Femur (tissue), 1 donor: ENCODE results near the gene GALR1.
A peak's percentile ranks its signal among the peaks of the same experiment; 100 is the strongest.
"Not testable (repeated sequence)": the region's sequence is repeated elsewhere in the genome, so short reads cannot be mapped to it uniquely, and the experiment has no call there.

Source experiments
- DNase-seq: peaks from one replicate; pipeline ENCODE4 v3.0.0-alpha.2; 2017

The GALR1 gene, protein sequence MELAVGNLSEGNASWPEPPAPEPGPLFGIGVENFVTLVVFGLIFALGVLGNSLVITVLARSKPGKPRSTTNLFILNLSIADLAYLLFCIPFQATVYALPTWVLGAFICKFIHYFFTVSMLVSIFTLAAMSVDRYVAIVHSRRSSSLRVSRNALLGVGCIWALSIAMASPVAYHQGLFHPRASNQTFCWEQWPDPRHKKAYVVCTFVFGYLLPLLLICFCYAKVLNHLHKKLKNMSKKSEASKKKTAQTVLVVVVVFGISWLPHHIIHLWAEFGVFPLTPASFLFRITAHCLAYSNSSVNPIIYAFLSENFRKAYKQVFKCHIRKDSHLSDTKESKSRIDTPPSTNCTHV

DNA sequence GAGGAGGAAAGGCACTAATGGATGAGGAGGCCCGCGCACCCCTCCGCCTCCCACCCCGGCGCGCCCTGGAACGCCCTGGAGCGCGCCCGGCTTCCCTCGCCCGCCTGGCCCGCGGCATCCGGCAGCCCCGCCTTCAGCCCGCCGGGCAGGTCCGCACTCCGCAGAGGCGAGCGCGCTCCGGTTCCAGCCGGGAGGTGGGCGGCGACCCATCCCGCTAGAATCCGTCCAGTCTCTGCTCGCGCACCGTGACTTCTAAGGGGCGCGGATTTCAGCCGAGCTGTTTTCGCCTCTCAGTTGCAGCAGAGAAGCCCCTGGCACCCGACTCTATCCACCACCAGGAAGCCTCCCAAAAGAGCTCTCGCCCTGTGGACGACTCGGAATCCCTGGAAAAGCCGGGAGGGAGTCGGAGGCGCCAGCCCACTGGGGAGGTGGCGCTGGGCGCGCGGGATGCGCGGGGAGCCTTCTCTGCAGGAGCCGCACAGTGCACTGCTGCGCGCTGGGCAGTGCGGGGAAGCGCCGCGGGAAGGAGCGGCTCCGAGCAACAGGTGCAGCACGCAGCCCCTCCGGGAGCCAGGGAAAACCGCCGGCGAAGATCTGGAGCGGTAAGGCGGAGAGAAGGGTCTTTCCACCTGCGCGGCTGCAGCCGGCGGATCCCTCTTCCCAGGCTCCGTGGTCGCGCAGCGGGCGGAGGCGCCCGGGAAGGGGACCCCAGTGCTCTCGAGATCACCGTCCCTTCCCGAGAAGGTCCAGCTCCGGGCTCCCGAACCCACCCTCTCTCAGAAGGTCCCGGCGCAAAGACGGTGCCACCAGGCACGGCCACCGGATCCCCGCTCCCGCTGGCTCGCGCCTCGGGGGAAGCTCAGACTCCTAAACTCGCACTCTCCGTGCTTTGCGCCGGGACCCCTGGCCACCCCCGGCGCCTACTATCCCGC, at the start of gene GALR1:
GALR1 (plus strand) TSS at position 280 of the 932 bp plus-strand sequence. CDS start 701 bp downstream, outside the sequence.
- DNase-seq, result no peak

DNA sequence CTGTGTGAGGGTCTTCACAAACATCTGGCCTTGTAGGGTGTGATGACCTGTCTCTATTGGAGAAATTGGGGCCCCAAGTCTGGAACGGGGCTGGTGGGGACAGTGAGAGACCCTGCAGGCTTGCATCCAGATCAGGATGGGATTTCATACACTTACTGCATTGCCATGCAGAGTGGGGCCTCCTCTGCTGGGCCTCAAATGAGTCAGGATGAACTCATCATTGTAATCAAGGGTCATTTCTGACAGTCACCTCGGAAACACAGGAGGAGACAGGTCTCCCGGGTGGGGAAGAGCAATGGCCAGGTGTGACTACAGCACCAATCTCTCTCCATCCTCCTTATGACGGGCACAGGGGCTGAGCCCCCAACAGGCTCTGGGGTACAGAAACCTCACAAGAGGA, 48.1 kb upstream of the GALR1 start:
- no peak for DNase-seq

DNA sequence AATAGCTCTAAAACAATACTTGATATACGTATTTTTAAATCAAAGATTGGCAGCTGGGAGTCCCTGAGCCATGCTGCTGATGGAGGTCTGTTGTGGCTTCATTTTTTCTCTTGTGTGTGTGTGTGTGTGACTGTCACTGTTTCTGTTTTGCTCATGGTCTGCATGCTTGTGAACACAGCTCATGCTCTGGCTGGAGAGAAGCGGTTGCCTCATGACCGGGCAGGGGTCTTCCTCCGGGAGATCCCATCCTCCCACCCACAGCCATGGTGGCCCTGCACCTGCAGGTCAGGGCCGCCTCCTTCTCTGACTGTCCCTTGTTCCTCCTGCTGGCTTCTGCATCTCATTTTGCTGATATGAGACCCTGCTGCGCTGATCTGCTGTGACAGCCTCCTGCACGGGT, 47.3 kb upstream of the GALR1 start:
- DNase-seq, result no peak

DNA sequence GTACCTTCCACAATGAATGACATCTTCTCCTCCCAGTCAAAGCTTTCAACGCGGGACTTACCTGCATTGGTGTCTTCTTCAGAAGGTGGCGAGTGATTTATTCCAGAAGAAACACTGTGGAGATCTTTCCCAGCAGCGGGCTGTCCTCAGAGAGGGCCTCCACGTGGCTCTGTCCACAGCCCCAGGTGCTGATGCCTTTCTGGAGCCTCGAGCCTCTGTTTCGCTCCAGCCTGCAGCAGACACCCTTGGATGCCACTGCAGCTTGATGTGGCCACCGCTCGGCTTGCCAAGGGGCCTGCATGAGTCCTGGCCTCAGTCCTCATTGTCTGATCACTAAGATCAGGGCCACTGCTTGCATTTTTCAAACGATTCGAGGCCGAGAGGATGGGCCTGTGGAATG, 46.6 kb upstream of the GALR1 start:
- no peak for DNase-seq

DNA sequence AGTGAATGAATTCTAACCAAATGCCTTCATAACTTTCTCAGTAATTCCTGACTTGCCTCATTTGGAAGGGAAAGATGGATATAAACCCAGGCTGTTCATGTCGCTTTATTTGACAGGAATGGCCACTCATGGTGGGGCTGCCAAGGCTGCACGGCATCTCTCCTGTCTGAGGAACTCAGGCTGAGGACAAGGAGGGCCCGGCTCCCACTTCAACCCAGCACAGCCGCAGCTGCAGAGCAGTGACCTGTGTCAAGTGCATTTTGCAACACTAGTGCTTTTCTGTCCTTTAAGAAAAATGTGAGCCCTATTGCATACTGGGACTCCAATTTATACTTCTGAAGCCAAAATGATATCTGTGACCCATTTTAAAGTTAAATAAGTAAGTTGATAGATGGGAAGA, 45.8 kb upstream of the GALR1 start:
- no peak for DNase-seq

DNA sequence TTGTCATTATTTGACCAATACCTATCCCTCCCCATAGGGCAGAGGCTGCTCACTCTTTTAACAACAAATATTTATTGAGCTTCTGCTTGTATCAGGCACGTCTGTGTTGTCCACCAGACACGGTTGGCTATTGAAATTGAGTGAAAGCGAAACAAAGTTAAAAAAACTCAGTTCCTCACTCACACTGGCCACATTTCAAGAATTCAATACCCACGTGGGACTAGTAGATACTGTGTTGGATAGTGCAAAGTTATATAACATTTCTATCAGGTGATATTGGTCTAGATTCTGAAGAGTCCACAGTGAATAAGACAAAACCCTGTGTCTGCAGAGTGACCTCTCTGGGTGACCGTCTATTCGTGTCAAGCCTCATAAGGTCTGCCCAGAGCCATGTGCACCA, 43.9 kb upstream of the GALR1 start:
- no peak for DNase-seq

DNA sequence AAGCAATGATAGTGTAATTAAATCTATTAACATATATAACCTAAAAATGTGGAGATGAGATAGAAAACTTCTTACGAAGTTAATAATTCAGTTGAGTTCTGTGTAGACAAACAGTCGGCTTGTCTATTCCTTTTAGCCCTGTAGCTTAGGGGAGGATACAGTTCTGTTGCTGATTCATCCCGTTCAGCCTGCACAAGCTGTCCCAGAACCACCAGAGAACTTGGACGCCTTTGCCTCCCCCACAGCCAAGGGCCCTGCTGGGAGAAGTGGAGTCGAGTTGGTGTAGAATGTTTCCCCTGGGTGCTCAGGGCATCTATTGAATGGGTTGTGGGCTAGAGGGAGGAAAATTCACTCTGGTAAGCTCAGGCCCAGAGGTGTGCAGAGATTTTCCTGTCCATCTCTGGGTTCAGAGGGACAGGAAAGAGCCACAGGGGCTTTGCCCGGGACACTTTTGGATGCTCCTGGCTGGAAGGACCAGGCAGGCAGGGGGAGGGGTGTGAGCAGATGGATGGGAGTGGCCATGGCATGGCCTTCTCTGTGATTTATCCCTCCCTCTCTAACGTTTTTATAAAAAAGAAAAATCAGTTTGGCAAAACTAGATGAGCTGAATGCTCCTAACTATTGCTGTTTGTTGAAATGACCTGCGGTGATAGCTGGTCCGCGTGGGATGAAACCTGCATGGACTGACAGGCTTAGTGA, 42.8 kb upstream of the GALR1 start:
- no peak for DNase-seq

DNA sequence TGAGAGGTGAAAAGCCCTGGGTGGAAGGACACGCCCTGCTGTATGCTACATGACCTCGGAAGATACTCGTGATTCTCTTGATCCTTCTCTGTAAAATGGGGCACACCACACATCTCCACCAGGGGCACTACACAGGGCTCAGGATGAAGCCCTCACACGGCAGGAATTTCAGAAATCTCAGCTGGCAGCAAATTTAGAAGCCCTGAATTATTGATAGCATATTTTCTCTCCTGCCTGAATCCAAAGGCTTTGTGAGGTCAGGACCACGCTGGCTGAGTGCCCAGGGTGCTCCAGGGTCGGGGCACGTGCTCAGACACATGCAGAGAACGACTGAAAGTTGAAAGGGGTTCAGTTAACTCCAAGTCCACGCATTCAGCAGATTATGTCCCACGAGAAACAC, 42.1 kb upstream of the GALR1 start:
- peak; percentile 38 for DNase-seq

DNA sequence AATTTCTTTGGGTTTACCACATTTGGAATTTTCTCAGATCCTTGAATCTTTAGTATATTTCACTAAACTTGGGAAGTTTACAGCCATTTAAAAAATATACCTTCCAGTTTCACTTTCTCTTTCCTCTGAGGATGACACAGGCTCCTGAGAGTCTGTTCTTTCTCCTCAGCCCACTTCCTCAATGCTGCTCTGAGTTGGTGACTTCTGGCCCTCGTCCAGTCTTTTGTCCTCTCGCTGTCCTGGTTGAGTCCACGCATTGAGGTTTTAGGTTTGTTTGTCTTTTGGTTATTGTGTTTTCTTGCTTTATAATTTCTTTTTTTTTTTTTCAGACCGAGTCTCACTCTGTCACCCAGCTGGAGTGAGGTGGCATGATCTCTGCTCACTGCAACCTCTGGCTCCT, 40.7 kb upstream of the GALR1 start:
- peak; percentile 43 for DNase-seq

DNA sequence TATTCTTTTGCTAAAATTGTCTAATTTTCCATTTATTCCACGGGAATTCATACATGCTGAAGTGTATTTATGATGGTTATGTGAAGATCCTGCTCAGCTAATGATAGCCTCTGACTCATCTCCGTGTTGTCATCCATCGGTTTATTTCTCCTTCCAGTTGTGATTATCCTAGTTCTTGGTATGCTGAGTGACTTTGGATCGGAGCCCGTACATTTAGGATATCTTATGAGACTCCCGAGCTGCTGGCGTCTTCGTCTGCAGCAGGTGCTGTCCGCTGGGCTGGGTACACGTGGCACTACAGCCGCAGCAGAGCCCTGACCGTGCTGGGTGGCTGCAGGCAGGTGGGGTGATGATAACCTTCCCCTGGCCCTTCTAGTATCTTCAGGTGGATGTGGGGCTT, 40.1 kb upstream of the GALR1 start:
- no peak for DNase-seq

DNA sequence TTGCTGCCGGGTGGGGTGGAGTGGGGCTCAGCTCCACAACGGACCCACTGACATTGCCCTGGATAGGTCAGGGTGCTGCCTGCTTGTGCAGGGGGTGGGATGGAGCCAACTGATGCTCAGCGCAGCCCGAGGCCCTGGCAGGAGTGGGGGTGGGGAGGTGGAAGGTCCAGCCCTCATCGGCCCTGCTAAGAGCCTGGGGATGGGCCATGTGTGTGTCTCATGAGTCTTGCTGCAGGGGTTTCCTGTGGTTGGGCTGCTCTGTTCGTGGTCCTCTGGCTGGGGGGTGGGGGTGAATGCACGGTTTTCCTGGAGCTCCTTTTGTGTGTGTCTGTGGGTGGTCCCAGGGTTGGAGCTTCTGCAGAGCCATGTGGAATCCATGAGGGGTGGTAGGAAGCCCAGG, 39.4 kb upstream of the GALR1 start:
- no peak for DNase-seq

DNA sequence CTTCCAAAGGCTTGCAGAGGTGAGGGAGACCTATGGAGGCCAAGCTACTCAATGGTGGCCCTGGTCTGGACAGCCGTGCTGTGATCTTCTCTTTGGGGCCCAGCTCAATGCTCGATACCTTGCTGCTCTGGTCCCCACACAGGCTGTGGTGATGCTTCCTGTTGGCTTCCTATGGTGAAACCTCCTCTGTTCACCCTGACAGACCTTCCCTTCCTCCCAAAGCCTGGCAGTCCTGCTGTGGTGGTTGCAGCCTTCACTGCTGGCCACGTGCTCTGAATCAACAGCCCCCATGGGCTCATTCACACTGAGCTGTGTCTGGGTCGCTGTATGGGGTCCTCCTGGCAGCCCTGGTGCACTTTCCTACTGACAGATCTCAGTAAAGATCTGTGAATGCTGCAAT, 31.0 kb upstream of the GALR1 start:
- DNase-seq, result no peak

DNA sequence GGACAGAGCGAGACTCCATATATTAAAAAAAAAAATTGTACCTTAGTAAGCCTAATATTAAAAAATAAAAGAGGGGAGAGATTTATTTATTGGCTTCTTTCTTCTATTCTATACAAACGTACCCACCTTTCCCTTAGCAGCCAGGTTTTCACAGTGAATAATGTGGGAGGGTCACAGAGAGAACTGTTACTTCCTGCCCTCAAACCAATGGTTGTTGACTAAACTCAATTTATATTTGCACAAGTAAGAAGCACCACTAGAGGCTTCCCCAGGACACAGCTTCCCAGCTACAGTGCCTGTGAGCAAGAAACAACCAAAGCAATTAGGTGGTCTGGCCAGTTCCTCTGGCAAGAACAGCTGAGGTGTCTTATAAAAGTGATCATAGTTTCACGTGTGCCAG, 28.9 kb upstream of the GALR1 start:
- no peak for DNase-seq

DNA sequence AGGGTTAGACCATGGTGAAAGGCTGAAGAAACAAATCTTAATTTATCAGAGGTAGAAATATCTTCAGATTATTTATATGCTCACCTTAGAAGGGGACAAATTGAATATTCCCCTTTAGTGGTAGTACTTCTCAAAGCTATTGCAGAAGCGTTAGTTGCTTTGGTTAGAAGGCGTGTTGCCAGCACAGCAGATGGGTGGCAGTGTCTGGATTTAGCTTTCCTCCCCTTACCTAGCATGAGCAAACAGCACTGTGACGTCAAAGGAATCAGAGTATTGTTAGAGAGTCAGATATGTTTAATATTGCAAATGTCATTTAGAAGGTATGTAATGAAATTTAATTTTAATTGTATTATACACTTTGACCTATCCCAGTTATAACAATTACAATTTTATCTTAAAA, 27.2 kb upstream of the GALR1 start:
- no peak for DNase-seq

DNA sequence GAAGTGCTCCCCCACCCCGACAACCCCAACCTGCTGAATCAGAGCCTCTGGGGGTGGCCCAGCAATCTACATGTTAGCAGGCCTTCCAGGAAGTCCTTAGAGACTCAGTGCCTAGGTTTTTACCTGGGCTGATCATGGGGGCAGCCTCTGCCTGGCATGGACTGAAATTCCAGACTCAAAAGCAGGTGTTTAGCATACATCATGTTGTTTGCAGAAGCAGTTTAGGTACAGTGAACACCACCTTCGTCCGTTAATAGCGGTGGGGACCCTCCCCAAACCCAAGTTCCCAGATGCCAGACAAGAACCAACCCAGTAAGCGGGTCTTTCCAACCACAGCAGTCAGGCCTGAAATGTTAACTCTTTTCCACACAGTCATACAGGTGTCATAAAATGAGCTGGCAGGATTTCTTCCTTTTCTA, 26.4 kb upstream of the GALR1 start:
- DNase-seq, result no peak

DNA sequence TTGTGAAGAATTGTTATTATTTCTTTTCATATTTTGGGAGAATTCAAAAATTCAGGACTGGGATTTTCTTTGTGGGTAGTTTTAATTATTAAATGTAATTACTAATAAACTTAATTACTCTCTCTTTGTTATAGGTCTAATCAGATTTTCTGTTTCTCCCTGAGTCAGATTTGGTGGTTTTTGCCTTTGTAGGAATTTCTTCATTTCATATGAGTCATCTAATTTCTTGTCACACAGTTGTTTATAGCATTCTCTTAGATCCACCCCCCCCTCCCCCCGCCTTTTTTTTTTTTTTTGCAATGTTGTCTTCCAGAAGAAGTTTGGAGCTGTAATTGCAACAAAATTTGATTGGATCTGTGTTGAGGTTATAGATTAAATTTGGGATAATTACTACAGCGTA, 26.0 kb upstream of the GALR1 start:
- no peak for DNase-seq

DNA sequence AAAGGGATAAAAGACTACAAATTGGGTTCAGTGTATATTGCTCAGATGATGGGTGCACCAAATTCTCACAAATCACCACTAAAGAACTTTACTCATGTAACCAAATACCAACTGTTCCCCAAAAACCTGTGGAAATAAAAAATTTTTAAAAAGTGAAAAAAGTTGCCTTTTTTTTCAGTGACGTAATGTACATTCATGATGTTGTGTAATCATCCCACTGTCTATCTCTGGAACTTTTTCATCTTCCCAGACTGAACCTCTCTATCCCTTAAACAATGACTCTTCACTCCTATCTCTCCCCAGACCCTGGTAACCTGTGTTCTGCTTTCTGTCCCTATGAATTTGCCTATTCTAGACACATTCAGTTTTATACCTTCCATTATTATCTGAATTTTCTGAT, 19.0 kb upstream of the GALR1 start:
- DNase-seq, result no peak

DNA sequence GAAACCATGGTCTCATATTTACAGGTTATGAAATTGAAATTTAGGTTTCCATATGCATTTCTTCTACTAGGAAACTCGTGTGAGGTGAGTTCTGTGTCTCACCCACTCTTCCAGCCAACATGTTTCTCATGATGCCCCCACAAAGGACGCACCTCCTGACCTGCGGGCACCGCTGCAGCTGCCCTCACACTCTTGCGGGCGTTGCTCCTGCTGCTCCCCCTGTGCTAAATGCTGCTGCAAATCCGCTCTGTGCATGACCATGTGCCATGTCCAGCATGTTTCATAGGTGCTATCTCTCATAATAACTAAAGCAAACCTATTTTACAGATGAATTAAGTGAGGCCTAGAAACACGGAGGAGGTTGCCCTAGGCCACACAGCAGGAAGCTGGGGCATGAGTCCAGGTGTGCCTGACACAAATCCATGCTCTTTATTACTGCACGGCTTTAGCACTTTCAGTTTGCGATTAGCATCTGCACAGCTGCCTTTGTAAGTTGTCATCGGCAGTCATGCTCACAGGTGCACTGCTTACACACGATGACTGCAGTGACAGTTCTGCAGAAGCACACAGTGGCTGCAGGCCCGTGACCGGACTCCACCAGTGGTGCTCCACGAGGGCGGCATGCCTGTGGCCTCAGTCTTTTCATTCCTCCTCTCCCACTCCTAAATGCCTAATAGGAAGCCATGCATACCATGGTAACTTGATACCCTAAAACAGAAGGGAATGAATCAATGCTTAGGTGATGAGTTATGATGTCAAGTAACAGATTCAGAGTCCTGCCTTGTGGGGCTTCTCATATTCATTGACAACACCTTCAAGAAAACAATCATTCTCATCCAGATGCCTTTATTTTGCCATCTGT, 14.9 kb upstream of the GALR1 start:
- no peak for DNase-seq

DNA sequence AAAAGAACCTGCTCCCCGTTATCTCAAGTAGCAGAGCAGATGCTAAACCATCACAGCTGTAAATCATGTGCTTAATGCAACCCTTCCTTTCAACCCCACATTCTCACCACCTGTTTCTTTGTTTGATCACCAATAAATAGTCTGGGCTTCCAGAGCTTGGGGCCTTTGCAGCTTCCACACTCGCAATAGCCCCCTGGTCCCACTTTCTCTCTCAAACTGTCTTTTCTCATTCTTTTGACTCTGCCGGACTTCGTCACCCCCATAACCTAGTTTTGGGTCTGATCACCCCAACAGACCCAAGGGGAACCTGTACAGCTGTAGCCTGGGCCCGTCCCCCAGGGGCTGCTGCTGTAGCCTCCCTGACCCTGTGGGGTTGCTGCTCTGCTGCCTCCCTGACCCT, 10.4 kb upstream of the GALR1 start:
- DNase-seq, result not testable (repeated sequence)

DNA sequence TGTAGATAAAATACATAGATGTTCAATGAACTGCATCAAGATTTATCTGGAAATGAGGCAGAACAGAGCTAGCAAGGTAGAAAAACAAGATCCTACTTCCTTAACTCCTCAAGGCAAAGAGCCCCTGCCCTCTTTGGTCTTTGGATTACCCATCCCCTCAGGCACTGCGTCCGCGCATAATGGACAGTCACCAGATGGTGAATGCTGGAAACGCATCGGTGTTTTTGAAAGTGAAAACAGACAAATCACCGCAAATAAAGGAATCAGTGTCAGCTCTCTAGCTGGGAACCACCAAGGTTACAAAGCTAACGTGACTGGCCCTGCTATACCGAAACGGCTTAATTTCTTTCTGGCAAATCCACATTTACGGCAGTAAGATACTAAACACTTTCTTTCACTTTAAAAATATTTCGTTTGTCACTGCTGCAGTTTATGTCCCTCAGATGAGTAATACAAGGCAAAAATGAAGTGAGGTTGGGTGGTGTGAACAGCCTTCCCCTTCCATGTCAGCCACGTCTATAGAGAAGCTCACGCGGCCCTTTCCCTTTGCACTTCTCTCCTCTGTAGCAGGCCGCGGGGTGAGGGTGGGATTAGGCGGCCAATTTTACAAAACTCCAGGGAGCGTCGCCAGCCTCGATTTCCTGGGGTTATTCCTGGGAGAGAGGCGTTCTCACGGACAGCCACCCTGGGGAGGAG, 627 bp upstream of the GALR1 start:
- no peak for DNase-seq

DNA sequence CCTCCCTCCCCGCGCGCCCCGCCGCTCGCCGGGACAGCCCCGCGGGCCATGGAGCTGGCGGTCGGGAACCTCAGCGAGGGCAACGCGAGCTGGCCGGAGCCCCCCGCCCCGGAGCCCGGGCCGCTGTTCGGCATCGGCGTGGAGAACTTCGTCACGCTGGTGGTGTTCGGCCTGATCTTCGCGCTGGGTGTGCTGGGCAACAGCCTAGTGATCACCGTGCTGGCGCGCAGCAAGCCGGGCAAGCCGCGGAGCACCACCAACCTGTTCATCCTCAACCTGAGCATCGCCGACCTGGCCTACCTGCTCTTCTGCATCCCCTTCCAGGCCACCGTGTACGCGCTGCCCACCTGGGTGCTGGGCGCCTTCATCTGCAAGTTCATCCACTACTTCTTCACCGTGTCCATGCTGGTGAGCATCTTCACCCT, 865 bp downstream of the GALR1 start:
- DNase-seq, result no peak
